ENCODE results near the gene NPHS2. TPM values are rescaled to one million over a fixed set of nuclear protein-coding genes. Genes with fewer than 3 reads are reported as not detected.
"Not testable (repeated sequence)": the region's sequence is repeated elsewhere in the genome, so short reads cannot be mapped to it uniquely, and the experiment has no call there.

NPHS2 gene
- total RNA-seq, 2 donors from 2014 or later = not detected

DNA sequence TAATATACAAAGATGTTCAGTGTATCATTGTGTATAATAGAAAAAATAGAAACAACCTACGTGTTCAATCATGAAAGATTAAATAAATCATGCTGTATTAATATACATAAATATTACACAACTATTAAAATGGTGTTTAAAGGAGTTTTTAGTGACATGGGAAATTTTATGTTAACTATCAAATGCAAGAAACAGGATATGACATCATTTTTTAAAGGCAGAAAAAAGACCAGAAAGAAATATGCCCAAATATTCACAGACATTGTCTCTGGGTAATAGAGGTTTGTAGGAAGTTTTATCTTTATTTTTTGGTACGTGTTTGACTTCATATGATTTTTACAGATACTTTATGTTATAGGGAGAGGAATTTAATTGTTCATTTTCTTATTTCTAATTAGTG is 34.0 kb downstream of the NPHS2 start:
- Histone ChIP-seq H3K9ac (ENCODE audit: extremely low read depth, low read length, poor library complexity, severe bottlenecking) (no peak overlapping the region), H3K36me3 (ENCODE audit: control insufficient read depth, insufficient read depth, low read length) (no peaks in the 10 kb centered on the region), H3K27ac (ENCODE audit: low read depth, low read length) (no peak overlapping the region), H3K27me3 (ENCODE audit: control insufficient read depth, insufficient read depth, low read length, poor library complexity, severe bottlenecking) (no peaks in the 10 kb centered on the region), H3K4me3 (ENCODE audit: low read length) (no peak overlapping the region), H3K9me3 (ENCODE audit: control insufficient read depth, low read length) (peaks cover 12% of the 10 kb centered on the region), H3K4me1 (ENCODE audit: control insufficient read depth, insufficient read depth, low read length) (no peaks in the 10 kb centered on the region)
- 100% methylated on average over 1 of the region's 2 CpGs; no CpG with 5 or more reads in 1 of the 2 experiments for WGBS, 2 experiments (ENCODE audit: insufficient coverage in 1 of 2, insufficient read length in 1 of 2)
- H3K27ac Mint-ChIP-seq = no peak overlapping the region
- peaks cover 2% of the 10 kb centered on the region for H3K4me1 Mint-ChIP-seq
- TF ChIP-seq, protein P1, sequence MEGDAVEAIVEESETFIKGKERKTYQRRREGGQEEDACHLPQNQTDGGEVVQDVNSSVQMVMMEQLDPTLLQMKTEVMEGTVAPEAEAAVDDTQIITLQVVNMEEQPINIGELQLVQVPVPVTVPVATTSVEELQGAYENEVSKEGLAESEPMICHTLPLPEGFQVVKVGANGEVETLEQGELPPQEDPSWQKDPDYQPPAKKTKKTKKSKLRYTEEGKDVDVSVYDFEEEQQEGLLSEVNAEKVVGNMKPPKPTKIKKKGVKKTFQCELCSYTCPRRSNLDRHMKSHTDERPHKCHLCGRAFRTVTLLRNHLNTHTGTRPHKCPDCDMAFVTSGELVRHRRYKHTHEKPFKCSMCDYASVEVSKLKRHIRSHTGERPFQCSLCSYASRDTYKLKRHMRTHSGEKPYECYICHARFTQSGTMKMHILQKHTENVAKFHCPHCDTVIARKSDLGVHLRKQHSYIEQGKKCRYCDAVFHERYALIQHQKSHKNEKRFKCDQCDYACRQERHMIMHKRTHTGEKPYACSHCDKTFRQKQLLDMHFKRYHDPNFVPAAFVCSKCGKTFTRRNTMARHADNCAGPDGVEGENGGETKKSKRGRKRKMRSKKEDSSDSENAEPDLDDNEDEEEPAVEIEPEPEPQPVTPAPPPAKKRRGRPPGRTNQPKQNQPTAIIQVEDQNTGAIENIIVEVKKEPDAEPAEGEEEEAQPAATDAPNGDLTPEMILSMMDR (conservative IDR thresholded peaks at IDR 0.05) = no peak
- no peaks in the 10 kb centered on the region for H3K36me3 Mint-ChIP-seq (ENCODE audit: low read depth)
- H3K9me3 Mint-ChIP-seq = peaks cover 36% of the 10 kb centered on the region
- no peaks in the 10 kb centered on the region for H3K27me3 Mint-ChIP-seq (ENCODE audit: insufficient read depth)
- no peak for DNase-seq
- no peak overlapping the region for H3K4me3 Mint-ChIP-seq

DNA sequence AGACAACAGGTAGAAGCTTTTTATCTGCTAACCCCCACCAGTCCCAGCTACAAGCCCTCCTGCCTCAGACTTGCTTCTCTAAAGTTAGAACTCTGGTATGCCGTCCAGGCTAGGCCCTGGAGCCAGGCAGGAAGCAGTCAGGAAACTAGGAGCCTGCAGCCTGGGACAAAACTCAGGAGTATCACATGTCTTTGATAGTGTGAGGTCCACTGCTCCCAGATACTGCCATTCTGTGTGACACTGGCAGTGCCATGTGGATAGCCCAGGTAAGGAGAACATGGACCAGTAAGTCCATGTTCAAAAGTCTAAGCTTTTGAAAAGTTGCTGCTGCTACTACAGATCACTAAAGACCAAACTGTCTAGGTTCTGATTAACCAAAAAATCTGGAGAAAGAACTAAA is 45.4 kb downstream of the NPHS2 start:
- no peak for DNase-seq

DNA sequence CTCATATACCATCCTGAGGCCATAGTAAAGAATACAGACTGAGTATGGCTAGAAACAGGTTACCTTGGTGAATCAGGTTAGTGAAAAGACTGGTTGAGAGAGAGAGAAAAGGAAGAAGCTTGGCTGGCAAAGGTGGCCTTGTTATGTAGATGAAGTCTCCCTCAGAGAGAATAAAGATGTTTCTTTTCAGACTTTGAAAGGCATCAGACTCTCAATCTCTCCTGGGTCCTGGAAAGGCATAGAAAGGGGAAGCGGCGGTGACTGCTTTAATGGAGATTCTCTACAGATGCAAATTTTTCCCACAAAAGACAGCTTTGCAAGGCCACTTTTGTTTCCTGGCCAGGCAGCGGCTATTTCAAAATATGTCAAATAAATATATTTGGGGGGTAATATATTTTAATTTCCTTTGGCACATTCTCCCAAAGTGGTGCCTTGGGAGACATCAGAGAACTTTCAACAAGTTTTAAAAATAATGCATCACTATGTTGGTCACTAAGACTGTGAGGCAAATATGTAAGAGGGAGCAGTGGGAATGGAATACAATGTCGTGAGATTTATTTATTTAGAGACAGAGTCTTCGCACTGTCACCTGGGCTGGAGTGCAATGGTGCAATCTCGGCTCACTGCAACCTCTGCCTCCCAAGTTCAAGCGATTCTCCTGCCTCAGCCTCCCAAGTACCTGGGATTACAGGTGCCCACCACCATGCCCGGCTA is 46.1 kb downstream of the NPHS2 start:
- WGBS, 2 experiments (ENCODE audit: insufficient coverage in 1 of 2, insufficient read length in 1 of 2) = 50 to 78% methylated on average over 5 to 8 of the region's 8 CpGs
- H3K27ac Mint-ChIP-seq = no peak overlapping the region
- no peaks in the 10 kb centered on the region for H3K27me3 Mint-ChIP-seq (ENCODE audit: insufficient read depth)
- Histone ChIP-seq H3K9ac (ENCODE audit: extremely low read depth, low read length, poor library complexity, severe bottlenecking) (no peak overlapping the region), H3K4me1 (ENCODE audit: control insufficient read depth, insufficient read depth, low read length) (no peaks in the 10 kb centered on the region), H3K36me3 (ENCODE audit: control insufficient read depth, insufficient read depth, low read length) (no peaks in the 10 kb centered on the region), H3K4me3 (ENCODE audit: low read length) (no peak overlapping the region), H3K27ac (ENCODE audit: low read depth, low read length) (no peak overlapping the region), H3K27me3 (ENCODE audit: control insufficient read depth, insufficient read depth, low read length, poor library complexity, severe bottlenecking) (no peaks in the 10 kb centered on the region), H3K9me3 (ENCODE audit: control insufficient read depth, low read length) (no peaks in the 10 kb centered on the region)
- peak; percentile 58 for DNase-seq
- H3K4me1 Mint-ChIP-seq = no peaks in the 10 kb centered on the region
- TF ChIP-seq, protein P1 (conservative IDR thresholded peaks at IDR 0.05) = no peak
- no peaks in the 10 kb centered on the region for H3K36me3 Mint-ChIP-seq (ENCODE audit: low read depth)
- no peak overlapping the region for H3K4me3 Mint-ChIP-seq
- H3K9me3 Mint-ChIP-seq = peaks cover under 1% of the 10 kb centered on the region

More for the DNA sequence above, 45.4 kb downstream of the NPHS2 start:
- no peak overlapping the region for H3K27ac ChIP-seq (ENCODE audit: low read depth, low read length)
- Mint-ChIP-seq H3K4me3 (no peak overlapping the region), H3K27ac (no peak overlapping the region), H3K36me3 (ENCODE audit: low read depth) (no peaks in the 10 kb centered on the region), H3K27me3 (ENCODE audit: insufficient read depth) (no peaks in the 10 kb centered on the region), H3K4me1 (no peaks in the 10 kb centered on the region), H3K9me3 (peaks cover 6% of the 10 kb centered on the region)
- H3K4me1 ChIP-seq (ENCODE audit: control insufficient read depth, insufficient read depth, low read length) = no peaks in the 10 kb centered on the region
- H3K9me3 ChIP-seq (ENCODE audit: control insufficient read depth, low read length) = no peaks in the 10 kb centered on the region
- H3K36me3 ChIP-seq (ENCODE audit: control insufficient read depth, insufficient read depth, low read length) = no peaks in the 10 kb centered on the region
- H3K27me3 ChIP-seq (ENCODE audit: control insufficient read depth, insufficient read depth, low read length, poor library complexity, severe bottlenecking) = no peaks in the 10 kb centered on the region
- TF ChIP-seq, protein P1 (conservative IDR thresholded peaks at IDR 0.05) = no peak
- 60 to 82% methylated on average over 1 of the region's 1 CpG for WGBS, 2 experiments (ENCODE audit: insufficient coverage in 1 of 2, insufficient read length in 1 of 2)
- no peak overlapping the region for H3K4me3 ChIP-seq (ENCODE audit: low read length)
- H3K9ac ChIP-seq (ENCODE audit: extremely low read depth, low read length, poor library complexity, severe bottlenecking) = no peak overlapping the region

DNA sequence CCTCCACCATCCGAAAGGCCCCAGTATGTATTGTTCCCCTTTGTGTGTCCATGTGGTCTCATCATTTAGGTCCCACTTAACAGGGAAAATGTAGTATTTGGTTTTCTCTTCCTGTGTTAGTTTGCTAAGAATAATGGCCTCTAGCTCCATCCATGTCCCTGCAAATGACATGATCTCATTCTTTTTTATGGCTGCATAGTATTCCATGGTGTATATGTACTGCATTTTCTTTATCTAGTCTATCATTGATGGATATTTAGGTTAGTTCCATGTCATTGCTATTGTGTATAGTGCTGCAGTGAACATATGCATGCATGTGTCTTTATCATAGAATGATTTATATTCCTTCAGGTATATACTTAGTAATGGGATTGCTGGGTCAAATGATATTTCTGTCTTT is 57.2 kb downstream of the NPHS2 start:
- H3K27ac Mint-ChIP-seq; H3K36me3 Mint-ChIP-seq (ENCODE audit: low read depth); H3K9ac ChIP-seq (ENCODE audit: extremely low read depth, low read length, poor library complexity, severe bottlenecking); DNase-seq; H3K27me3 ChIP-seq (ENCODE audit: control insufficient read depth, insufficient read depth, low read length, poor library complexity, severe bottlenecking); H3K4me3 ChIP-seq (ENCODE audit: low read length); H3K27ac ChIP-seq (ENCODE audit: low read depth, low read length); H3K27me3 Mint-ChIP-seq (ENCODE audit: insufficient read depth); H3K36me3 ChIP-seq (ENCODE audit: control insufficient read depth, insufficient read depth, low read length); H3K9me3 Mint-ChIP-seq; H3K4me1 ChIP-seq (ENCODE audit: control insufficient read depth, insufficient read depth, low read length); H3K4me3 Mint-ChIP-seq; H3K9me3 ChIP-seq (ENCODE audit: control insufficient read depth, low read length): not testable (repeated sequence)
- peaks cover 14% of the 10 kb centered on the region for H3K4me1 Mint-ChIP-seq
- WGBS, 2 experiments (ENCODE audit: insufficient coverage in 1 of 2, insufficient read length in 1 of 2) = 90% methylated on average over 1 of the region's 1 CpG; no CpG with 5 or more reads in 1 of the 2 experiments

All from endodermal cell (in vitro differentiated cells).